ENCODE measurements around the gene THAP6. TPM values are rescaled to one million over a fixed set of nuclear protein-coding genes. Genes with fewer than 3 reads are reported as not detected.

The THAP6 gene
- total and polyA plus RNA-seq, 2 donors (not counting 1 experiment from before 2014, with no cell fraction given), result 11.7 to 18.8 TPM

DNA sequence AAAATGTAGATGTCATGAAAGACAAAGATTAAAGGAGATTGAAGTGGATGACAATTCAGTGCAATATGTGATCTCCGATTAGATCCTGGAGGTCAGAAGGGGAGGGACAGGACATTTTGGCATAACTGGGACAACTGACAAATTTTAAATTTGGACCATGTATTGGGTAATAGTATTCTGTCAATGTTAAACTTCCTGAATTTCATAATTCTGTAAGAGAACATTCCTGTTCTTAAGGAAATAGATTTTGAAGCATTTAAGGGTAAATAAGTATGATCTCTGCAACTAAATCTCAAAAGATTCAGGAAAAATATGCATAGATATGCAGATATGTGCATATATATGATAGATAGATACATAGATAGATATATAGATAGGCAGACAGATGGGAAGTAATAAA is 52.6 kb downstream of the THAP6 start:
- TF ChIP-seq EZH2 (IDR thresholded peaks at IDR 0.05; ENCODE audit: low read length, missing control alignments) (no peak), CTCF (conservative IDR thresholded peaks at IDR 0.05 in 1 of 2, IDR thresholded peaks at IDR 0.05 in 1 of 2; ENCODE audit: low read depth in 1 of 2, low read length in 2 of 2) (no peak)
- H3K4me3 ChIP-seq (replicated peaks in 1 of 4; ENCODE audit: control extremely low read depth in 1 of 4, insufficient read depth in 1 of 4, low read depth in 3 of 4, low read length in 4 of 4), result no peak overlapping the region
- H3K4me1 ChIP-seq (ENCODE audit: control insufficient read depth, extremely low read depth, insufficient read depth, low read length), result no peaks in the 10 kb centered on the region
- no peak for DNase-seq (ENCODE audit: low read depth in 2 of 2)
- H3K27me3 ChIP-seq (ENCODE audit: control insufficient read depth, insufficient read depth, low read length), result no peaks in the 10 kb centered on the region
- no peaks in the 10 kb centered on the region for H3K36me3 ChIP-seq (ENCODE audit: control insufficient read depth, insufficient read depth, low read length)
- H3K9me3 ChIP-seq (ENCODE audit: control insufficient read depth, insufficient read depth, low read depth, low read length), result no peaks in the 10 kb centered on the region
- no peak overlapping the region for H3K9ac ChIP-seq (ENCODE audit: insufficient read depth, low read length)
- H3K27ac ChIP-seq (ENCODE audit: insufficient read depth, low read length), result no peak overlapping the region
- no peak overlapping the region for H2AFZ ChIP-seq (ENCODE audit: low read length)
- no peak overlapping the region for H3K4me2 ChIP-seq (ENCODE audit: extremely low read depth, insufficient read depth, low read length)
- H4K20me1 ChIP-seq (ENCODE audit: control insufficient read depth, extremely low read depth, insufficient read depth, low read length), result no peaks in the 10 kb centered on the region
- H3K79me2 ChIP-seq (ENCODE audit: control insufficient read depth, insufficient read depth, low read length), result no peaks in the 10 kb centered on the region

DNA sequence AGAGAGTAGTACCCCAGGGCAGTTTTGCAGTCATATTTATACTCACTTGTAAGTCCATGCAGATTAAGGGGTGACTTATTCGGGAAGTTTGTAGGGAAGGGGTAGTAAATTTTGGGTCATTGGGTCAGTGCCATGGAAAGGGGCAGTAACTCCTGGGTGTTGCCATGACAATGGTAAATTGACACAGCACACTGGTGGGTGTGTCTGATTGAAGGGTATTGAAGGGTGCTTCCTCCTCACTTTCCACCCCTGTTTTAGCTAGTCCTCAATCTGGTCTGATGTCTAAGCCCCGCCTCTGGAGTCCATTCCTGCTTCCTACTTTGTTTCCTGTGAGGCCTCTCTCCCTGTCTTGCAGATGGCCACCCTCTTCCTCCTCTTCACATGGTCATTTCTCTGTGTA is 53.5 kb downstream of the THAP6 start:
- no peaks in the 10 kb centered on the region for H3K36me3 ChIP-seq (ENCODE audit: control insufficient read depth, insufficient read depth, low read length)
- no peak for TF ChIP-seq CTCF (conservative IDR thresholded peaks at IDR 0.05 in 1 of 2, IDR thresholded peaks at IDR 0.05 in 1 of 2; ENCODE audit: low read depth in 1 of 2, low read length in 2 of 2)
- TF ChIP-seq EZH2 (IDR thresholded peaks at IDR 0.05; ENCODE audit: low read length, missing control alignments), result no peak
- H3K9me3 ChIP-seq (ENCODE audit: control insufficient read depth, insufficient read depth, low read depth, low read length), result no peaks in the 10 kb centered on the region
- H2AFZ ChIP-seq (ENCODE audit: low read length), result no peak overlapping the region
- no peak overlapping the region for H3K27ac ChIP-seq (ENCODE audit: insufficient read depth, low read length)
- no peaks in the 10 kb centered on the region for H3K79me2 ChIP-seq (ENCODE audit: control insufficient read depth, insufficient read depth, low read length)
- DNase-seq (ENCODE audit: low read depth in 2 of 2), result no peak
- H4K20me1 ChIP-seq (ENCODE audit: control insufficient read depth, extremely low read depth, insufficient read depth, low read length), result no peaks in the 10 kb centered on the region
- H3K4me1 ChIP-seq (ENCODE audit: control insufficient read depth, extremely low read depth, insufficient read depth, low read length), result no peaks in the 10 kb centered on the region
- H3K4me3 ChIP-seq (replicated peaks in 1 of 4; ENCODE audit: control extremely low read depth in 1 of 4, insufficient read depth in 1 of 4, low read depth in 3 of 4, low read length in 4 of 4), result no peak overlapping the region
- H3K27me3 ChIP-seq (ENCODE audit: control insufficient read depth, insufficient read depth, low read length), result no peaks in the 10 kb centered on the region
- no peak overlapping the region for H3K9ac ChIP-seq (ENCODE audit: insufficient read depth, low read length)
- H3K4me2 ChIP-seq (ENCODE audit: extremely low read depth, insufficient read depth, low read length), result no peak overlapping the region

Other genes starting within 250 kb of the THAP6 start
- 33.1 and 34.5 TPM in 2 replicates for gene RCHY1, start 70 bp upstream of the THAP6 start, total RNA-seq
- 41.9 and 49.3 TPM in 2 replicates for gene RCHY1, start 70 bp upstream of the THAP6 start, polyA plus RNA-seq
- not detected in 2 replicates for gene ODAPH, start 41.6 kb downstream of the THAP6 start, total RNA-seq
- not detected in 2 replicates for gene ODAPH, start 41.6 kb downstream of the THAP6 start, polyA plus RNA-seq
- 1.8 and 2.3 TPM in 2 replicates for gene CDKL2, start 116.1 kb downstream of the THAP6 start, total RNA-seq
- 0.40 and 0.44 TPM in 2 replicates for gene CDKL2, start 116.1 kb downstream of the THAP6 start, polyA plus RNA-seq
- gene G3BP2, start 158.9 kb downstream of the THAP6 start, total RNA-seq, result 140 and 143 TPM in 2 replicates
- 124 and 143 TPM in 2 replicates for gene G3BP2, start 158.9 kb downstream of the THAP6 start, polyA plus RNA-seq
- gene USO1, start 210.1 kb downstream of the THAP6 start, total RNA-seq, result 101 and 123 TPM in 2 replicates
- 83.5 and 130 TPM in 2 replicates for gene USO1, start 210.1 kb downstream of the THAP6 start, polyA plus RNA-seq